Keratinocyte (primary cell): Measurements from ENCODE around the gene FXYD1. TPM values are rescaled to one million over a fixed set of nuclear protein-coding genes. Genes with fewer than 3 reads are reported as not detected.

Experiments
- DNase-seq: peaks from one replicate; pipeline ENCODE4 v3.0.0-alpha.2; 2011; ENCODE audit warnings: low read depth, missing footprints, low spot score
- FAIRE-seq: peaks from 2 replicates; lab custom pipeline; 2011; peaks lifted over from hg19 to GRCh38; lab: Jason Lieb, UNC
- H2AFZ ChIP-seq: 2 replicates; pipeline ENCODE4 v1.6.0; 2012; ENCODE audit warnings: low read length, control low read depth, inconsistent platforms; ENCODE audit not compliant: control insufficient read depth
- H3K27ac ChIP-seq: 2 replicates; pipeline ENCODE4 v1.5.1; 2011; ENCODE audit warnings: low read length; ENCODE audit not compliant: control insufficient read depth, insufficient read depth
- H3K27me3 ChIP-seq: 3 replicates; pipeline ENCODE4 v1.6.0; 2011; ENCODE audit warnings: low read length; ENCODE audit not compliant: control insufficient read depth, insufficient read depth; ENCODE audit errors: extremely low read depth
- H3K36me3 ChIP-seq, 2 experiments: 2 replicates in 1 of 2; 3 replicates in 1 of 2; pipeline ENCODE4 v1.5.1; 2011; ENCODE audit warnings: low read length in 2 of 2, mild to moderate bottlenecking in 1 of 2; ENCODE audit not compliant: control insufficient read depth in 2 of 2, insufficient read depth in 2 of 2; ENCODE audit errors: extremely low read depth in 1 of 2
- H3K4me1 ChIP-seq: 3 replicates; pipeline ENCODE4 v1.5.1; 2011; ENCODE audit warnings: low read length; ENCODE audit not compliant: control insufficient read depth, insufficient read depth; ENCODE audit errors: extremely low read depth
- H3K4me2 ChIP-seq: 3 replicates; pipeline ENCODE4 v1.6.0; 2011; ENCODE audit warnings: low read depth, low read length; ENCODE audit not compliant: control insufficient read depth, insufficient read depth; ENCODE audit errors: extremely low read depth
- H3K4me3 ChIP-seq, 3 experiments: fragments of 200-600 bp in 1 of 3; sonication (generic) in 1 of 3; 2 replicates in 2 of 3; 3 replicates in 1 of 3; pipeline ENCODE4 v1.5.1; 2011 to 2016; ENCODE audit warnings: low read length in 3 of 3, mild to moderate bottlenecking in 3 of 3, control low read depth in 2 of 3, inconsistent platforms in 1 of 3, low read depth in 1 of 3, mixed read lengths in 1 of 3, mixed run types in 1 of 3, moderate library complexity in 1 of 3; ENCODE audit not compliant: control insufficient read depth in 2 of 3, insufficient read depth in 2 of 3; ENCODE audit errors: extremely low read depth in 1 of 3
- H3K79me2 ChIP-seq: 2 replicates; pipeline ENCODE4 v1.6.0; 2012; ENCODE audit warnings: low read length; ENCODE audit not compliant: control insufficient read depth, insufficient read depth
- H3K9ac ChIP-seq: 3 replicates; pipeline ENCODE4 v1.6.0; 2011; ENCODE audit warnings: low read length; ENCODE audit not compliant: control insufficient read depth, insufficient read depth; ENCODE audit errors: extremely low read depth
- H3K9me1 ChIP-seq: 3 replicates; pipeline ENCODE4 v1.6.0; 2011; ENCODE audit warnings: low read length; ENCODE audit not compliant: control insufficient read depth, insufficient read depth; ENCODE audit errors: extremely low read depth
- H3K9me3 ChIP-seq: 2 replicates; pipeline ENCODE4 v1.5.1; 2012; ENCODE audit warnings: low read depth, low read length; ENCODE audit not compliant: control insufficient read depth
- H4K20me1 ChIP-seq: 3 replicates; pipeline ENCODE4 v1.6.0; 2011; ENCODE audit warnings: low read length; ENCODE audit not compliant: control insufficient read depth, insufficient read depth; ENCODE audit errors: extremely low read depth
- EZH2 ChIP-seq: IDR thresholded peaks from one replicate; pipeline ENCODE4 v1.6.1; 2012; ENCODE audit warnings: inconsistent platforms, mild to moderate bottlenecking, low read length, moderate library complexity
- dilution Hi-C: fragments of 300-500 bp; cut with MboI; formaldehyde crosslinking; loops from one replicate; pipeline ENCODE4 v1.7.0; 2020; ENCODE audit warnings: low sequenced_read_pairs; ENCODE audit not compliant: extremely low pct_ligation_motif_present
- polyA plus RNA-seq, 5 experiments: library from polyadenylated mRNA; depleted of rRNA in 3 of 5; stranded (reverse) in 3 of 5; stranded (forward) in 1 of 5; unstranded in 1 of 5; fragments of >200 nt; gene quantifications; 1 replicate in 1 of 5; 2 replicates in 3 of 5; 3 replicates in 1 of 5; pipeline versions ENCODE4 v1.2.1 to v1.2.3, GENCODE V29; 2011 to 2012; ENCODE audit warnings: missing spikeins in 2 of 5, low read depth in 1 of 5, low replicate concordance in 1 of 5
- TF ChIP-seq, protein P1 (sequence below), 3 experiments: IDR thresholded peaks in 1 of 3; conservative IDR thresholded peaks in 1 of 3; optimal IDR thresholded peaks in 1 of 3; 2 replicates in 2 of 3; 3 replicates in 1 of 3; pipeline versions ENCODE3 to v1.5.1; 2011; ENCODE audit warnings: low read length in 3 of 3, mild to moderate bottlenecking in 3 of 3, moderate library complexity in 2 of 3, control low read depth in 1 of 3, inconsistent platforms in 1 of 3; ENCODE audit not compliant: insufficient read depth in 2 of 3; ENCODE audit errors: extremely low read depth in 1 of 3

Gene FXYD1
- polyA plus RNA-seq, 1 donor (not counting 4 experiments of a cell fraction or from before 2014, with no cell fraction given): 0.14 TPM

- no peak overlapping the region for H3K9ac ChIP-seq
- FAIRE-seq (peak; percentile 75), DNase-seq (no peak)
- peak overlapping the region; percentile 43 for H3K27ac ChIP-seq
- peak overlapping the region; percentile 56 for H2AFZ ChIP-seq
- H3K4me1 ChIP-seq: peaks cover 55% of the 10 kb centered on the region
- TF ChIP-seq EZH2: no peak
- TF ChIP-seq, protein P1, sequence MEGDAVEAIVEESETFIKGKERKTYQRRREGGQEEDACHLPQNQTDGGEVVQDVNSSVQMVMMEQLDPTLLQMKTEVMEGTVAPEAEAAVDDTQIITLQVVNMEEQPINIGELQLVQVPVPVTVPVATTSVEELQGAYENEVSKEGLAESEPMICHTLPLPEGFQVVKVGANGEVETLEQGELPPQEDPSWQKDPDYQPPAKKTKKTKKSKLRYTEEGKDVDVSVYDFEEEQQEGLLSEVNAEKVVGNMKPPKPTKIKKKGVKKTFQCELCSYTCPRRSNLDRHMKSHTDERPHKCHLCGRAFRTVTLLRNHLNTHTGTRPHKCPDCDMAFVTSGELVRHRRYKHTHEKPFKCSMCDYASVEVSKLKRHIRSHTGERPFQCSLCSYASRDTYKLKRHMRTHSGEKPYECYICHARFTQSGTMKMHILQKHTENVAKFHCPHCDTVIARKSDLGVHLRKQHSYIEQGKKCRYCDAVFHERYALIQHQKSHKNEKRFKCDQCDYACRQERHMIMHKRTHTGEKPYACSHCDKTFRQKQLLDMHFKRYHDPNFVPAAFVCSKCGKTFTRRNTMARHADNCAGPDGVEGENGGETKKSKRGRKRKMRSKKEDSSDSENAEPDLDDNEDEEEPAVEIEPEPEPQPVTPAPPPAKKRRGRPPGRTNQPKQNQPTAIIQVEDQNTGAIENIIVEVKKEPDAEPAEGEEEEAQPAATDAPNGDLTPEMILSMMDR (optimal IDR thresholded peaks at IDR 0.05 in 1 of 3, IDR thresholded peaks at IDR 0.05 in 1 of 3, conservative IDR thresholded peaks at IDR 0.05 in 1 of 3; ENCODE audit: extremely low read depth in 1 of 3, insufficient read depth in 2 of 3, low read length in 3 of 3): no peak
- no peaks in the 10 kb centered on the region for H3K27me3 ChIP-seq
- no peak overlapping the region for H3K4me3 ChIP-seq
- peaks cover 3% of the 10 kb centered on the region for H3K79me2 ChIP-seq
- no peaks in the 10 kb centered on the region for H3K9me3 ChIP-seq
- no peaks in the 10 kb centered on the region for H3K9me1 ChIP-seq
- dilution Hi-C loops: no loop called here
- H3K36me3 ChIP-seq: no peaks in the 10 kb centered on the region
- no peaks in the 10 kb centered on the region for H4K20me1 ChIP-seq
- peak overlapping the region; percentile 60 for H3K4me2 ChIP-seq
These were observed 27.6 kb upstream of the FXYD1 start for GRCh38 chr19:35110974-35111373.

- dilution Hi-C loops: no loop called here
- Histone ChIP-seq H3K9me1 (no peaks in the 10 kb centered on the region), H3K27me3 (no peaks in the 10 kb centered on the region), H3K4me2 (no peak overlapping the region), H3K9me3 (no peaks in the 10 kb centered on the region), H4K20me1 (no peaks in the 10 kb centered on the region), H3K9ac (no peak overlapping the region), H3K4me1 (peaks cover 56% of the 10 kb centered on the region), H3K4me3 (no peak overlapping the region), H3K27ac (no peak overlapping the region), H2AFZ (no peak overlapping the region), H3K79me2 (peaks cover 23% of the 10 kb centered on the region), H3K36me3 (no peaks in the 10 kb centered on the region)
- TF ChIP-seq, protein P1 (optimal IDR thresholded peaks at IDR 0.05 in 1 of 3, IDR thresholded peaks at IDR 0.05 in 1 of 3, conservative IDR thresholded peaks at IDR 0.05 in 1 of 3; ENCODE audit: extremely low read depth in 1 of 3, insufficient read depth in 2 of 3, low read length in 3 of 3): no peak
- TF ChIP-seq EZH2: no peak
- FAIRE-seq (no peak), DNase-seq (no peak)
These were observed 25.5 kb upstream of the FXYD1 start for GRCh38 chr19:35112995-35113688.
